NT2/D1 (cell line): ENCODE measurements around the gene BTBD2.
A peak's percentile ranks its signal among the peaks of the same experiment; 100 is the strongest.

Experiments used
- DNase-seq: peaks from one replicate; pipeline ENCODE4 v3.0.0-alpha.2; 2011; ENCODE audit warnings: low read depth, low spot score
- H3K27me3 ChIP-seq: 2 replicates; pipeline ENCODE4 v1.6.0; 2011; ENCODE audit warnings: mild to moderate bottlenecking; ENCODE audit not compliant: insufficient read length, insufficient read depth
- H3K36me3 ChIP-seq: 2 replicates; pipeline ENCODE4 v1.6.1; 2011; ENCODE audit warnings: mild to moderate bottlenecking, low read length, mixed read lengths; ENCODE audit not compliant: insufficient read depth, insufficient read length
- H3K4me1 ChIP-seq: 2 replicates; pipeline ENCODE4 v1.5.1; 2011; ENCODE audit not compliant: insufficient read depth, insufficient read length
- H3K4me3 ChIP-seq: 2 replicates; pipeline ENCODE4 v1.5.1; 2011; ENCODE audit warnings: low read depth; ENCODE audit not compliant: insufficient read length
- H3K9ac ChIP-seq: 2 replicates; pipeline ENCODE4 v1.6.0; 2011; ENCODE audit warnings: low read depth; ENCODE audit not compliant: insufficient read length
- H3K9me3 ChIP-seq: 2 replicates; pipeline ENCODE4 v1.5.1; 2011; ENCODE audit warnings: mild to moderate bottlenecking, low read length; ENCODE audit not compliant: insufficient read depth
- SUZ12 ChIP-seq: IDR thresholded peaks from 2 replicates; pipeline ENCODE4 v1.6.1; 2011; ENCODE audit not compliant: insufficient read length, insufficient read depth; ENCODE audit errors: extremely low read depth
- YY1 ChIP-seq: IDR thresholded peaks from 2 replicates; pipeline ENCODE4 v1.6.1; 2011; ENCODE audit not compliant: insufficient read length, insufficient read depth
- ZNF274 ChIP-seq: IDR thresholded peaks from 2 replicates; pipeline ENCODE4 v1.6.1; 2011; ENCODE audit warnings: mild to moderate bottlenecking, low read depth, low read length

Gene BTBD2

GRCh38 chr19:2040647-2041432, 25.3 kb upstream of the BTBD2 start:
- TF ChIP-seq SUZ12 = no peak
- no peak for TF ChIP-seq ZNF274
- no peak for TF ChIP-seq YY1
- Histone ChIP-seq H3K9me3 (no peaks in the 10 kb centered on the region), H3K4me1 (peaks cover 41% of the 10 kb centered on the region), H3K36me3 (peaks cover 74% of the 10 kb centered on the region), H3K9ac (peak overlapping the region; percentile 84), H3K27me3 (no peaks in the 10 kb centered on the region), H3K4me3 (no peak overlapping the region)
- DNase-seq = no peak

- Histone ChIP-seq H3K9ac (peak overlapping the region; percentile 84), H3K4me3 (no peak overlapping the region), H3K36me3 (peaks cover 67% of the 10 kb centered on the region), H3K27me3 (no peaks in the 10 kb centered on the region), H3K4me1 (peaks cover 42% of the 10 kb centered on the region), H3K9me3 (no peaks in the 10 kb centered on the region)
- DNase-seq = no peak
- TF ChIP-seq YY1 (no peak), SUZ12 (no peak), ZNF274 (no peak)
Observed at GRCh38 chr19:2039959-2040646, 24.6 kb upstream of the BTBD2 start.

GRCh38 chr19:2039089-2039958, 23.8 kb upstream of the BTBD2 start:
- TF ChIP-seq SUZ12 (no peak), YY1 (no peak), ZNF274 (no peak)
- Histone ChIP-seq H3K9me3 (no peaks in the 10 kb centered on the region), H3K4me1 (peaks cover 38% of the 10 kb centered on the region), H3K4me3 (no peak overlapping the region), H3K9ac (peak overlapping the region; percentile 56), H3K27me3 (no peaks in the 10 kb centered on the region), H3K36me3 (peaks cover 62% of the 10 kb centered on the region)
- DNase-seq = no peak

GRCh38 chr19:2038284-2039088, 23.0 kb upstream of the BTBD2 start:
- H3K36me3 ChIP-seq = peaks cover 58% of the 10 kb centered on the region
- no peaks in the 10 kb centered on the region for H3K27me3 ChIP-seq
- peak overlapping the region; percentile 42 for H3K9ac ChIP-seq
- DNase-seq = no peak
- H3K9me3 ChIP-seq = no peaks in the 10 kb centered on the region
- H3K4me3 ChIP-seq = no peak overlapping the region
- TF ChIP-seq SUZ12 (no peak), ZNF274 (no peak), YY1 (no peak)
- peaks cover 42% of the 10 kb centered on the region for H3K4me1 ChIP-seq

GRCh38 chr19:2037651-2038255, 22.2 kb upstream of the BTBD2 start:
- no peak overlapping the region for H3K4me3 ChIP-seq
- H3K36me3 ChIP-seq = peaks cover 51% of the 10 kb centered on the region
- H3K4me1 ChIP-seq = peaks cover 38% of the 10 kb centered on the region
- H3K27me3 ChIP-seq = no peaks in the 10 kb centered on the region
- TF ChIP-seq ZNF274 (no peak), SUZ12 (no peak), YY1 (no peak)
- no peak overlapping the region for H3K9ac ChIP-seq
- DNase-seq = no peak
- H3K9me3 ChIP-seq = no peaks in the 10 kb centered on the region

GRCh38 chr19:2036424-2036823, 20.9 kb upstream of the BTBD2 start:
- TF ChIP-seq SUZ12 (no peak), ZNF274 (no peak), YY1 (no peak)
- peaks cover 41% of the 10 kb centered on the region for H3K36me3 ChIP-seq
- no peaks in the 10 kb centered on the region for H3K27me3 ChIP-seq
- DNase-seq = no peak
- H3K4me1 ChIP-seq = peaks cover 42% of the 10 kb centered on the region
- no peak overlapping the region for H3K4me3 ChIP-seq
- no peak overlapping the region for H3K9ac ChIP-seq
- no peaks in the 10 kb centered on the region for H3K9me3 ChIP-seq
